ENCODE data around the gene SPOCK2. TPM values are rescaled to one million over a fixed set of nuclear protein-coding genes. Genes with fewer than 3 reads are reported as not detected.
"Not testable (repeated sequence)": the region's sequence is repeated elsewhere in the genome, so short reads cannot be mapped to it uniquely, and the experiment has no call there.

The SPOCK2 gene
- total RNA-seq, 1 experiment from 2014 or later: 0.32 TPM

- no peaks in the 10 kb centered on the region for H3K4me1 ChIP-seq (ENCODE audit: insufficient read depth, low read length, poor library complexity, severe bottlenecking)
- CTCF ChIA-PET: interaction anchor here (1.1 kb wide), 1 partner anchor 15 kb away, joined by 5 read pairs; no protein-coding TSS in a partner anchor
- no peak overlapping the region for H3K27ac ChIP-seq (ENCODE audit: low read depth, low read length, poor library complexity, severe bottlenecking)
- TF ChIP-seq EZH2 (IDR thresholded peaks at IDR 0.05; ENCODE audit: borderline replicate concordance, low read depth, low read length, poor library complexity, severe bottlenecking) (no peak), CTCF (conservative IDR thresholded peaks at IDR 0.05; ENCODE audit: low read depth, low read length) (no peak)
- H3K36me3 ChIP-seq (ENCODE audit: insufficient read depth, low read length, poor library complexity, severe bottlenecking): no peaks in the 10 kb centered on the region
- H3K27me3 ChIP-seq (replicated peaks; ENCODE audit: insufficient read depth, low read depth, low read length, poor library complexity): no peaks in the 10 kb centered on the region
- POLR2A ChIA-PET (ENCODE audit: low non-redundant PET): no interaction called here
- intact Hi-C loops (cut with micrococcal nuclease; ENCODE audit: unreplicated experiment): no loop called here
- no TSS peak for BruUV-seq (replicated peaks)
- no peak for DNase-seq (ENCODE audit: low spot score)
- H3K9me3 ChIP-seq (ENCODE audit: low read depth, low read length, poor library complexity, severe bottlenecking): no peaks in the 10 kb centered on the region
- H3K4me3 ChIP-seq (ENCODE audit: low read depth, low read length, poor library complexity, severe bottlenecking): no peak overlapping the region
These were observed 54.3 kb downstream of the SPOCK2 start for GRCh38 chr10:72034040-72034499.

GRCh38 chr10:72032409-72033162 is 55.8 kb downstream of the SPOCK2 start:
- H3K36me3 ChIP-seq (ENCODE audit: insufficient read depth, low read length, poor library complexity, severe bottlenecking); intact Hi-C loops (cut with micrococcal nuclease; ENCODE audit: unreplicated experiment); H3K27ac ChIP-seq (ENCODE audit: low read depth, low read length, poor library complexity, severe bottlenecking); H3K27me3 ChIP-seq (replicated peaks; ENCODE audit: insufficient read depth, low read depth, low read length, poor library complexity); H3K4me1 ChIP-seq (ENCODE audit: insufficient read depth, low read length, poor library complexity, severe bottlenecking); POLR2A ChIA-PET (ENCODE audit: low non-redundant PET); H3K9me3 ChIP-seq (ENCODE audit: low read depth, low read length, poor library complexity, severe bottlenecking); CTCF ChIA-PET; H3K4me3 ChIP-seq (ENCODE audit: low read depth, low read length, poor library complexity, severe bottlenecking); BruUV-seq (replicated peaks); DNase-seq (ENCODE audit: low spot score): not testable (repeated sequence)

GRCh38 chr10:72031706-72032105 is 56.6 kb downstream of the SPOCK2 start:
- DNase-seq (ENCODE audit: low spot score): no peak
- Histone ChIP-seq H3K4me3 (ENCODE audit: low read depth, low read length, poor library complexity, severe bottlenecking) (no peak overlapping the region), H3K9me3 (ENCODE audit: low read depth, low read length, poor library complexity, severe bottlenecking) (no peaks in the 10 kb centered on the region), H3K27ac (ENCODE audit: low read depth, low read length, poor library complexity, severe bottlenecking) (no peak overlapping the region), H3K4me1 (ENCODE audit: insufficient read depth, low read length, poor library complexity, severe bottlenecking) (no peaks in the 10 kb centered on the region), H3K36me3 (ENCODE audit: insufficient read depth, low read length, poor library complexity, severe bottlenecking) (no peaks in the 10 kb centered on the region), H3K27me3 (replicated peaks; ENCODE audit: insufficient read depth, low read depth, low read length, poor library complexity) (no peaks in the 10 kb centered on the region)
- no TSS peak for BruUV-seq (replicated peaks)
- CTCF ChIA-PET: no interaction called here
- POLR2A ChIA-PET (ENCODE audit: low non-redundant PET): no interaction called here
- TF ChIP-seq EZH2 (IDR thresholded peaks at IDR 0.05; ENCODE audit: borderline replicate concordance, low read depth, low read length, poor library complexity, severe bottlenecking) (no peak), CTCF (conservative IDR thresholded peaks at IDR 0.05; ENCODE audit: low read depth, low read length) (no peak)
- intact Hi-C loops (cut with micrococcal nuclease; ENCODE audit: unreplicated experiment): no loop called here
